Measurements from ENCODE around the gene PTPRS. TPM values are rescaled to one million over a fixed set of nuclear protein-coding genes. Genes with fewer than 3 reads are reported as not detected.
A peak's percentile ranks its signal among the peaks of the same experiment; 100 is the strongest.

PTPRS gene
- total and polyA plus RNA-seq, 2 of the 13 experiments (the other 11 are each of a cell fraction or from before 2014, with no cell fraction given): 32.7 to 43.9 TPM

- TF ChIP-seq KDM5A (IDR thresholded peaks at IDR 0.05; ENCODE audit: borderline replicate concordance, low read length) (no peak), FOXK1 (CRISPR knock-in tag; IDR thresholded peaks at IDR 0.05; ENCODE audit: borderline replicate concordance, low read depth) (no peak), ZNF589 (CRISPR knock-in tag; conservative IDR thresholded peaks at IDR 0.05) (no peak), NR2F1 (CRISPR knock-in tag; IDR thresholded peaks at IDR 0.05) (peak; percentile 75 to 90), ETS1 (CRISPR knock-in tag; IDR thresholded peaks at IDR 0.05) (no peak), CBFB (CRISPR knock-in tag; IDR thresholded peaks at IDR 0.05) (no peak), ZNF121 (CRISPR knock-in tag; IDR thresholded peaks at IDR 0.05) (peak; percentile 69), SP4 (CRISPR knock-in tag; IDR thresholded peaks at IDR 0.05) (no peak), NR2F6 (IDR thresholded peaks at IDR 0.05) (peak; percentile 72), NR2F6 (CRISPR knock-in tag; IDR thresholded peaks at IDR 0.05) (peak; percentile 76), HNF4A (CRISPR knock-in tag; IDR thresholded peaks at IDR 0.05) (peak; percentile 57), ZMYM3 (CRISPR knock-in tag; IDR thresholded peaks at IDR 0.05) (peak; percentile 60; the same call in 1 of the 2 replicates), RFXAP (CRISPR knock-in tag; IDR thresholded peaks at IDR 0.05; ENCODE audit: borderline replicate concordance) (no peak), CBX1 (IDR thresholded peaks at IDR 0.05; ENCODE audit: low read depth) (no peak), ZNF329 (CRISPR knock-in tag; IDR thresholded peaks at IDR 0.05; ENCODE audit: low read depth) (peak; percentile 98), ZNF18 (CRISPR knock-in tag; IDR thresholded peaks at IDR 0.05; ENCODE audit: insufficient replicate concordance) (no peak), EP300 (IDR thresholded peaks at IDR 0.05; ENCODE audit: low read depth in 2 of 2, low read length in 2 of 2) (no peak), EP300 (CRISPR knock-in tag; IDR thresholded peaks at IDR 0.05; ENCODE audit: borderline replicate concordance) (no peak), ELK4 (CRISPR knock-in tag; IDR thresholded peaks at IDR 0.05; ENCODE audit: borderline replicate concordance) (no peak), RXRA (CRISPR knock-in tag; IDR thresholded peaks at IDR 0.05) (peak; percentile 23; the same call in 1 of the 2 replicates), ZFP90 (CRISPR knock-in tag; IDR thresholded peaks at IDR 0.05; ENCODE audit: borderline replicate concordance) (no peak), ZNF468 (CRISPR knock-in tag; IDR thresholded peaks at IDR 0.05) (no peak), AGO1 (IDR thresholded peaks at IDR 0.05; ENCODE audit: low read depth, low read length, poor library complexity, severe bottlenecking) (no peak), SRF (IDR thresholded peaks at IDR 0.05; ENCODE audit: low read depth, low read length) (no peak), ZNF564 (CRISPR knock-in tag; IDR thresholded peaks at IDR 0.05) (no peak)
Observed at GRCh38 chr19:5314012-5314906, 26.4 kb downstream of the PTPRS start (continued).

All from HepG2 (cell line).